GM23338 (cell line): Measurements from ENCODE around the gene NUMB. TPM values are rescaled to one million over a fixed set of nuclear protein-coding genes. Genes with fewer than 3 reads are reported as not detected.

Experiments used
- ATAC-seq: fragments of 200-7000 bp; cut with Tn5 transposase; 3 replicates; pipeline ENCODE4 v1.9.1; 2020
- DNase-seq: peaks from one replicate; pipeline ENCODE4 v3.0.0-alpha.2; 2015; ENCODE audit warnings: low spot score
- H2AFZ ChIP-seq: fragments of 200-600 bp; sonication (generic); 2 replicates; pipeline ENCODE4 v1.8.0; 2016; ENCODE audit warnings: antibody characterized with exemption, mild to moderate bottlenecking, moderate library complexity
- H3F3A ChIP-seq: fragments of 200-600 bp; sonication (generic); replicated peaks from 2 replicates; pipeline ENCODE4 v1.8.0; 2017; ENCODE audit warnings: antibody characterized with exemption, mixed run types, low read depth
- H3K27ac ChIP-seq: fragments of 200-600 bp; sonication (generic); 2 replicates; pipeline ENCODE4 v1.6.1; 2016; ENCODE audit warnings: low read depth
- H3K27me3 ChIP-seq: fragments of 200-600 bp; sonication (generic); 2 replicates; pipeline ENCODE4 v1.8.0; 2016; ENCODE audit warnings: mild to moderate bottlenecking, mixed run types, moderate library complexity; ENCODE audit not compliant: insufficient read depth
- H3K36me3 ChIP-seq: fragments of 200-600 bp; sonication (generic); 2 replicates; pipeline ENCODE4 v1.8.0; 2016; ENCODE audit warnings: mild to moderate bottlenecking; ENCODE audit not compliant: insufficient read depth
- H3K4me1 ChIP-seq: fragments of 200-600 bp; sonication (generic); 2 replicates; pipeline ENCODE4 v1.8.0; 2016; ENCODE audit warnings: mild to moderate bottlenecking, moderate library complexity; ENCODE audit not compliant: insufficient read depth
- H3K4me2 ChIP-seq: fragments of 200-600 bp; sonication (generic); 2 replicates; pipeline ENCODE4 v1.7.1; 2017; ENCODE audit warnings: mixed run types
- H3K4me3 ChIP-seq: fragments of 200-600 bp; sonication (generic); 2 replicates; pipeline ENCODE4 v1.6.1; 2016; ENCODE audit warnings: mixed run types
- H3K79me2 ChIP-seq: fragments of 200-600 bp; sonication (generic); replicated peaks from 2 replicates; pipeline ENCODE4 v1.8.0; 2017; ENCODE audit warnings: mild to moderate bottlenecking; ENCODE audit not compliant: insufficient read depth
- H3K9me2 ChIP-seq: fragments of 200-600 bp; sonication (generic); 2 replicates; pipeline ENCODE4 v1.8.0; 2017; ENCODE audit not compliant: insufficient read depth
- H4K20me1 ChIP-seq: fragments of 200-600 bp; sonication (generic); replicated peaks from 2 replicates; pipeline ENCODE4 v1.8.0; 2017; ENCODE audit warnings: mild to moderate bottlenecking; ENCODE audit not compliant: insufficient read depth
- H3K27ac Mint-ChIP-seq: 2 replicates; pipeline ENCODE4 v1.8.0; 2020; ENCODE audit warnings: inconsistent platforms, mild to moderate bottlenecking, moderate library complexity, mixed read lengths
- H3K27me3 Mint-ChIP-seq: 3 replicates; pipeline ENCODE4 v1.8.0; 2022; ENCODE audit warnings: low read depth, mild to moderate bottlenecking, moderate library complexity, mixed read lengths, inconsistent platforms; ENCODE audit not compliant: insufficient read depth, poor library complexity
- H3K36me3 Mint-ChIP-seq: 3 replicates; pipeline ENCODE4 v1.8.0; 2021; ENCODE audit warnings: low read depth, mild to moderate bottlenecking, inconsistent platforms, moderate library complexity, mixed read lengths
- H3K4me1 Mint-ChIP-seq: 3 replicates; pipeline ENCODE4 v1.8.0; 2020; ENCODE audit warnings: mild to moderate bottlenecking, inconsistent platforms, mixed read lengths
- H3K4me3 Mint-ChIP-seq: 3 replicates; pipeline ENCODE4 v1.8.0; 2021; ENCODE audit warnings: moderate library complexity, mild to moderate bottlenecking, inconsistent platforms, mixed read lengths
- H3K9me3 Mint-ChIP-seq: 3 replicates; pipeline ENCODE4 v1.8.0; 2020; ENCODE audit warnings: moderate library complexity, mild to moderate bottlenecking, inconsistent platforms, mixed read lengths
- CREB1 ChIP-seq: fragments of 250-450 bp; sonication (Bioruptor Pico); IDR thresholded peaks from 2 replicates; pipeline ENCODE4 v1.5.0; 2020; ENCODE audit warnings: low read depth, mild to moderate bottlenecking, moderate library complexity
- ETS1 ChIP-seq: IDR thresholded peaks from 2 replicates; pipeline ENCODE4 v1.6.1; 2016; ENCODE audit warnings: antibody characterized with exemption
- JUNB ChIP-seq: IDR thresholded peaks from one replicate; pipeline ENCODE4 v1.6.1; 2016; ENCODE audit warnings: antibody characterized with exemption; ENCODE audit not compliant: unreplicated experiment
- REST ChIP-seq: IDR thresholded peaks from one replicate; pipeline ENCODE4 v1.6.1; 2018; ENCODE audit warnings: antibody characterized with exemption; ENCODE audit not compliant: unreplicated experiment
- STAT1 ChIP-seq: IDR thresholded peaks from one replicate; pipeline ENCODE4 v1.6.1; 2016; ENCODE audit warnings: antibody characterized with exemption; ENCODE audit not compliant: unreplicated experiment
- ZNF114 ChIP-seq: fragments of 250-450 bp; sonication (Bioruptor Pico); IDR thresholded peaks from 2 replicates; pipeline ENCODE4 v1.5.0; 2020; ENCODE audit warnings: mild to moderate bottlenecking, moderate library complexity
- ZNF331 ChIP-seq: fragments of 250-450 bp; sonication (Bioruptor Pico); IDR thresholded peaks from 2 replicates; pipeline ENCODE4 v1.5.0; 2020; ENCODE audit warnings: low read depth, mild to moderate bottlenecking, moderate library complexity
- polyA plus RNA-seq: library from polyadenylated mRNA; unstranded; fragments of >200 nt; fragmentation: Nextera tagmentation; extraction: Ambion mirVana; gene quantifications from 2 replicates; pipeline ENCODE4 v1.2.1, GENCODE V29; 2016
- total RNA-seq: library from RNA; depleted of rRNA; stranded (reverse); fragments of >200 nt; shearing (Covaris generic); gene quantifications from 2 replicates; pipeline ENCODE4 v1.2.3, GENCODE V29; 2014
- TF ChIP-seq, protein P1 (sequence below): fragments of 250-450 bp; sonication (Bioruptor Pico); IDR thresholded peaks from 2 replicates; pipeline ENCODE4 v1.5.0; 2020; ENCODE audit warnings: mild to moderate bottlenecking, moderate library complexity

Gene NUMB
- total and polyA plus RNA-seq, 2 experiments from 2014 or later, result 32.1 to 36.7 TPM

DNA sequence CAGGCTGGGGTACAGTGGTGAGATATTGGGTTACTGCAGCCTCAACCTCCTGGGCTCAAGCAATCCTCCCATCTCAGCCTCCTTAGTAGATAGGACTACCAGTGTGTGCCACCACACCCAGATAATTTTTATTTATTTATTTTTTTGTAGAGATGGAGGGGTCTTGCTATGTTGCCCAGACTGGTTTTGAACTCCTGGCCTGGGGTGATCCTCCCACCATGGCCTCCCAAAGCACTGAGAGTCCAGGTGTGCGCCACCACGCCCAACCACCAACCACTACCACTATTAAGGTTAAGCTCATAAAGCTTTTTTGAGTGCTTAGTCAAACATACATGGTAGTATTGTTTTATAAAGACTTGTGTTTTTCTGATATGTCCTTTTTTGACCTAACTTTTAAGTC, 36.2 kb upstream of the NUMB start (continued):
- TF ChIP-seq, protein P1, sequence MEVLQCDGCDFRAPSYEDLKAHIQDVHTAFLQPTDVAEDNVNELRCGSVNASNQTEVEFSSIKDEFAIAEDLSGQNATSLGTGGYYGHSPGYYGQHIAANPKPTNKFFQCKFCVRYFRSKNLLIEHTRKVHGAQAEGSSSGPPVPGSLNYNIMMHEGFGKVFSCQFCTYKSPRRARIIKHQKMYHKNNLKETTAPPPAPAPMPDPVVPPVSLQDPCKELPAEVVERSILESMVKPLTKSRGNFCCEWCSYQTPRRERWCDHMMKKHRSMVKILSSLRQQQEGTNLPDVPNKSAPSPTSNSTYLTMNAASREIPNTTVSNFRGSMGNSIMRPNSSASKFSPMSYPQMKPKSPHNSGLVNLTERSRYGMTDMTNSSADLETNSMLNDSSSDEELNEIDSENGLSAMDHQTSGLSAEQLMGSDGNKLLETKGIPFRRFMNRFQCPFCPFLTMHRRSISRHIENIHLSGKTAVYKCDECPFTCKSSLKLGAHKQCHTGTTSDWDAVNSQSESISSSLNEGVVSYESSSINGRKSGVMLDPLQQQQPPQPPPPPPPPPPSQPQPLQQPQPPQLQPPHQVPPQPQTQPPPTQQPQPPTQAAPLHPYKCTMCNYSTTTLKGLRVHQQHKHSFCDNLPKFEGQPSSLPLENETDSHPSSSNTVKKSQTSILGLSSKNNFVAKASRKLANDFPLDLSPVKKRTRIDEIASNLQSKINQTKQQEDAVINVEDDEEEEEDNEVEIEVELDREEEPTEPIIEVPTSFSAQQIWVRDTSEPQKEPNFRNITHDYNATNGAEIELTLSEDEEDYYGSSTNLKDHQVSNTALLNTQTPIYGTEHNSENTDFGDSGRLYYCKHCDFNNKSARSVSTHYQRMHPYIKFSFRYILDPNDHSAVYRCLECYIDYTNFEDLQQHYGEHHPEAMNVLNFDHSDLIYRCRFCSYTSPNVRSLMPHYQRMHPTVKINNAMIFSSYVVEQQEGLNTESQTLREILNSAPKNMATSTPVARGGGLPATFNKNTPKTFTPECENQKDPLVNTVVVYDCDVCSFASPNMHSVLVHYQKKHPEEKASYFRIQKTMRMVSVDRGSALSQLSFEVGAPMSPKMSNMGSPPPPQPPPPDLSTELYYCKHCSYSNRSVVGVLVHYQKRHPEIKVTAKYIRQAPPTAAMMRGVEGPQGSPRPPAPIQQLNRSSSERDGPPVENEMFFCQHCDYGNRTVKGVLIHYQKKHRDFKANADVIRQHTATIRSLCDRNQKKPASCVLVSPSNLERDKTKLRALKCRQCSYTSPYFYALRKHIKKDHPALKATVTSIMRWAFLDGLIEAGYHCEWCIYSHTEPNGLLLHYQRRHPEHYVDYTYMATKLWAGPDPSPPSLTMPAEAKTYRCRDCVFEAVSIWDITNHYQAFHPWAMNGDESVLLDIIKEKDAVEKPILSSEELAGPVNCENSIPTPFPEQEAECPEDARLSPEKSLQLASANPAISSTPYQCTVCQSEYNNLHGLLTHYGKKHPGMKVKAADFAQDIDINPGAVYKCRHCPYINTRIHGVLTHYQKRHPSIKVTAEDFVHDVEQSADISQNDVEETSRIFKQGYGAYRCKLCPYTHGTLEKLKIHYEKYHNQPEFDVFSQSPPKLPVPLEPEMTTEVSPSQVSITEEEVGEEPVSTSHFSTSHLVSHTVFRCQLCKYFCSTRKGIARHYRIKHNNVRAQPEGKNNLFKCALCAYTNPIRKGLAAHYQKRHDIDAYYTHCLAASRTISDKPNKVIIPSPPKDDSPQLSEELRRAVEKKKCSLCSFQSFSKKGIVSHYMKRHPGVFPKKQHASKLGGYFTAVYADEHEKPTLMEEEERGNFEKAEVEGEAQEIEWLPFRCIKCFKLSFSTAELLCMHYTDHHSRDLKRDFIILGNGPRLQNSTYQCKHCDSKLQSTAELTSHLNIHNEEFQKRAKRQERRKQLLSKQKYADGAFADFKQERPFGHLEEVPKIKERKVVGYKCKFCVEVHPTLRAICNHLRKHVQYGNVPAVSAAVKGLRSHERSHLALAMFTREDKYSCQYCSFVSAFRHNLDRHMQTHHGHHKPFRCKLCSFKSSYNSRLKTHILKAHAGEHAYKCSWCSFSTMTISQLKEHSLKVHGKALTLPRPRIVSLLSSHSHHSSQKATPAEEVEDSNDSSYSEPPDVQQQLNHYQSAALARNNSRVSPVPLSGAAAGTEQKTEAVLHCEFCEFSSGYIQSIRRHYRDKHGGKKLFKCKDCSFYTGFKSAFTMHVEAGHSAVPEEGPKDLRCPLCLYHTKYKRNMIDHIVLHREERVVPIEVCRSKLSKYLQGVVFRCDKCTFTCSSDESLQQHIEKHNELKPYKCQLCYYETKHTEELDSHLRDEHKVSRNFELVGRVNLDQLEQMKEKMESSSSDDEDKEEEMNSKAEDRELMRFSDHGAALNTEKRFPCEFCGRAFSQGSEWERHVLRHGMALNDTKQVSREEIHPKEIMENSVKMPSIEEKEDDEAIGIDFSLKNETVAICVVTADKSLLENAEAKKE (CRISPR knock-in tag), result no peak
- TF ChIP-seq STAT1 (no peak), ZNF114 (no peak), ETS1 (no peak), ZNF331 (no peak), JUNB (no peak), CREB1 (CRISPR knock-in tag) (no peak)

GRCh38 chr14:73492670-73493069, 34.3 kb upstream of the NUMB start:
- Histone ChIP-seq H2AFZ (no peak overlapping the region), H3K36me3 (0 out of 2 replicates have a peak, but pooled peaks cover 5% of the 10 kb centered on the region), H3K4me2 (peak overlapping the region; percentile 98), H3K79me2 (peaks cover 40% of the 10 kb centered on the region), H3K9me2 (no peaks in the 10 kb centered on the region), H3K27me3 (peaks cover 10% of the 10 kb centered on the region; the same call in 1 of the 2 replicates), H3F3A (0 out of 2 replicates have a peak, but pooled peaks cover 4% of the 10 kb centered on the region), H3K27ac (no peak overlapping the region), H3K4me3 (peak overlapping the region; percentile 81), H3K4me1 (peaks cover 22% of the 10 kb centered on the region), H4K20me1 (peaks cover 26% of the 10 kb centered on the region)
- H3K9me3 Mint-ChIP-seq, result peaks cover 6% of the 10 kb centered on the region; the same call in 2 of the 3 replicates
- H3K4me3 Mint-ChIP-seq, result peak overlapping the region; percentile 87
- peaks cover 39% of the 10 kb centered on the region for H3K36me3 Mint-ChIP-seq
- peaks cover 16% of the 10 kb centered on the region for H3K27me3 Mint-ChIP-seq
- DNase-seq, result no peak
- no peak overlapping the region for H3K27ac Mint-ChIP-seq
- ATAC-seq, result no peak
- H3K4me1 Mint-ChIP-seq, result peaks cover 20% of the 10 kb centered on the region
- TF ChIP-seq ETS1, result no peak
- no peak for TF ChIP-seq JUNB
- TF ChIP-seq CREB1 (CRISPR knock-in tag), result no peak
- no peak for TF ChIP-seq REST
